Liver (tissue), 3 donors: Measurements from ENCODE around the gene NAV2.

ENCODE experiments used
- CTCF ChIP-seq: fragments of 150-350 bp; IDR thresholded peaks from 2 replicates; pipeline ENCODE4 v1.5.1; 2017; ENCODE audit warnings: improper control_type of control experiment, low read depth, low read length; ENCODE audit not compliant: missing input control
- EGR1 ChIP-seq, 2 donors: IDR thresholded peaks; 2 replicates each; pipeline ENCODE4 v1.6.1; 2016 to 2018; ENCODE audit warnings: antibody characterized with exemption in 2 of 2, low read depth in 2 of 2
- GABPA ChIP-seq, 2 donors: IDR thresholded peaks in 1 of 2; conservative IDR thresholded peaks in 1 of 2; 2 replicates each; pipeline ENCODE4 v1.6.1; 2016; ENCODE audit warnings: antibody characterized with exemption in 2 of 2, mild to moderate bottlenecking in 1 of 2, moderate library complexity in 1 of 2
- HNF4A ChIP-seq, 2 donors: conservative IDR thresholded peaks; 2 replicates each; pipeline ENCODE4 v1.6.1; 2016; ENCODE audit warnings: antibody characterized with exemption in 2 of 2, mild to moderate bottlenecking in 2 of 2
- JUND ChIP-seq, 2 donors: IDR thresholded peaks; 2 replicates each; pipeline ENCODE4 v1.6.1; 2016; ENCODE audit warnings: antibody characterized with exemption in 2 of 2
- MAX ChIP-seq: IDR thresholded peaks from 2 replicates; pipeline ENCODE4 v1.6.1; 2016; ENCODE audit warnings: antibody characterized with exemption
- RAD21 ChIP-seq, 2 donors: IDR thresholded peaks; 2 replicates each; pipeline ENCODE4 v1.6.1; 2016; ENCODE audit warnings: antibody characterized with exemption in 2 of 2, mild to moderate bottlenecking in 2 of 2
- REST ChIP-seq: IDR thresholded peaks from 2 replicates; pipeline ENCODE4 v1.6.1; 2016; ENCODE audit warnings: antibody characterized with exemption, mild to moderate bottlenecking
- RXRA ChIP-seq, 2 donors: IDR thresholded peaks; 2 replicates each; pipeline ENCODE4 v1.6.1; 2017 to 2018; ENCODE audit warnings: antibody characterized with exemption in 2 of 2, mild to moderate bottlenecking in 1 of 2
- SP1 ChIP-seq: IDR thresholded peaks from 2 replicates; pipeline ENCODE4 v1.6.1; 2018; ENCODE audit warnings: antibody characterized with exemption, mild to moderate bottlenecking
- TAF1 ChIP-seq: conservative IDR thresholded peaks from 2 replicates; pipeline ENCODE4 v1.6.1; 2016; ENCODE audit warnings: antibody characterized with exemption, mild to moderate bottlenecking
- YY1 ChIP-seq: IDR thresholded peaks from 2 replicates; pipeline ENCODE4 v1.6.1; 2016; ENCODE audit warnings: antibody characterized with exemption, mild to moderate bottlenecking
- ZBTB33 ChIP-seq: IDR thresholded peaks from 2 replicates; pipeline ENCODE4 v1.6.1; 2016; ENCODE audit warnings: antibody characterized with exemption
- donor health status: healthy.
- donor health status: healthy.

- no peak for TF ChIP-seq CTCF
- no peak for TF ChIP-seq ZBTB33
- no peak for TF ChIP-seq YY1
- TF ChIP-seq GABPA (IDR thresholded peaks at IDR 0.05 in 1 of 2, conservative IDR thresholded peaks at IDR 0.05 in 1 of 2), result no peak
- no peak for TF ChIP-seq TAF1
- TF ChIP-seq EGR1 (IDR thresholded peaks at IDR 0.05; ENCODE audit: low read depth in 2 of 2), result no peak
- no peak for TF ChIP-seq SP1
- no peak for TF ChIP-seq RXRA (IDR thresholded peaks at IDR 0.05)
- no peak for TF ChIP-seq REST
- no peak for TF ChIP-seq RAD21 (IDR thresholded peaks at IDR 0.05)
- no peak for TF ChIP-seq JUND (IDR thresholded peaks at IDR 0.05)
- TF ChIP-seq MAX, result no peak
- no peak for TF ChIP-seq HNF4A (conservative IDR thresholded peaks at IDR 0.05)
These were observed 347.5 kb downstream of the NAV2 start for GRCh38 chr11:20060181-20060580.
